GM21381 (cell line): ENCODE results near the gene VPS11.
"Not testable (repeated sequence)": the region's sequence is repeated elsewhere in the genome, so short reads cannot be mapped to it uniquely, and the experiment has no call there.

Experiments used
- ATAC-seq: cut with Tn5 transposase; IDR thresholded peaks from one replicate; pipeline ENCODE4 v1.9.1; 2021; ENCODE audit warnings: mild to moderate bottlenecking, moderate library complexity; ENCODE audit not compliant: unreplicated experiment

Gene VPS11

DNA sequence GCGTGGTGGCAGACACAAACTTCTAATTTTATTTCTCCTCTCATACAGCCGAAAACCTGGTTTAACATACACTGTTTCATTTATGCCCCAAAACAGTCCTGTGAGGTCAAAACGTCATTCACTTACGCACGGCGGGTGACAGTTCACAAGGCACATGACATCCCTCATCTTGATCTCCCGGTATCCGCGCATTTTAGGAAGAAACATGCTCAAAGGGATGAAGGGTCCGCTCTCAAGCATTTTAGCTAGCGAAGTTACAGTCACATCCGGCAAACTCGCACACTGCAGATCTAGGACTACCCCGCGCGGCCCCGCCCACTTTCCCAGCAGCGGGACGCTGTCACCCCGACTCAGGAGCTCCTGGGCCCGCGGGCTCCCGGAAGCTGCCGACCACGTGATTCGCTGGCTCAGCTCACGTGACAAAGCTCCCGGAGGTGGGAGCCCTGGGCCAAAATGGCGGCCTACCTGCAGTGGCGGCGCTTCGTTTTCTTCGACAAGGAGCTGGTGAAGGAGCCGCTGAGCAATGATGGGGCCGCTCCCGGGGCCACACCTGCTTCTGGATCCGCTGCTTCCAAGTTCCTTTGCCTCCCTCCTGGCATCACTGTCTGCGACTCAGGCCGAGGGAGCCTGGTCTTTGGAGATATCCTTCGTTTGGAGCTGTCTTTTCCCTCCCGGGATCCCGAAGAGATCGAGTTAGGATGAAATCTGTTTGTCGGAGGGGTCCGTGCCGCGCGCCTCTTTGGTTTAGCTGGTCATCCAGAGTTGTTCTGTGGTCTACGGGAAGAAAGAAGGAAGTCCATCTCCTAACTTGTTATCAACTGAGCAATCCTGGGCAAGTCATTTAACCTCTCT, at the start of gene VPS11:
VPS11 (plus strand) TSS at position 448 of the 852 bp plus-strand sequence; CDS start at position 454, 6 bp downstream.
- ATAC-seq = peak; percentile 95

- ATAC-seq = peak; percentile 84
Observed at GRCh38 chr11:119018074-119018938, 49.3 kb upstream of the VPS11 start, which contains the start of the genes RPS25 and TRAPPC4. Gene RPS25 (minus strand): TSS chr11:119018343. CDS start chr11:119018284, 59 bp downstream. Gene TRAPPC4 (plus strand): TSS chr11:119018766. CDS start chr11:119018796, 30 bp downstream.

DNA sequence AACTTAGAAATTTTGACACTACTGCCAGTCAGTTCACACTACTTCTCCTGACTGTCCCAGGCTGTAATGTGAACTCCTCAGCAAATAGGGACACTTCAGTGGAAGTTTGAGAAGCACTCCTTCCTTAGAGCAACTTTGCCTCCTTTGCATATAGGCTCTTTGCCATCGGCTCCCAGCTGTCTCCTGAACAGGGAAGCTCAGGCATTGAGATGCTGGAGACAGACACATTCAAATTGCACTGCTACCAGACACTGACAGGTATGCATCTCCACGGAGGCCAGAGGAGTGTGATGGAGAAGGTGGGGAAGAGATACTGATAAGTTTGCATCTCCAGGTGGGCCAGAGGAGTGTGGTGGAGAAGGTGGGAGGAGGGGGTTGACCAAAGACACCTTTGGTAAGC, 47.6 kb upstream of the VPS11 start:
- no peak for ATAC-seq

DNA sequence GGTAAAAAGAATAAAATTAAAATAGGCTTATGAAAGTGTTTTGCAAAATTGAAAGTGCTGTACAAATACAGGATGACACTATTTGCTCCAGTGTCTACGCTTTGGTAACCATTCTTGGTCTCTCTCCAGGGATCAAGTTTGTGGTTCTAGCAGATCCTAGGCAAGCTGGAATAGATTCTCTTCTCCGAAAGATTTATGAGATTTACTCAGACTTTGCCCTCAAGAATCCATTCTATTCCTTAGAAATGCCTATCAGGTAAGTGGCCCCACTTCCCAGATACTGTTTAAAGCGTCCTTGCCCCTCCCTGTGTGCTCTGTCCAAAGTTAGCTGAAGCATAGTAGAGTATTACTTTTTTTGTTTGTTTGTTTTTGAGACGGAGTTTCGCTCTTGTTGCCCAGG, 46.0 kb upstream of the VPS11 start:
- ATAC-seq = no peak

DNA sequence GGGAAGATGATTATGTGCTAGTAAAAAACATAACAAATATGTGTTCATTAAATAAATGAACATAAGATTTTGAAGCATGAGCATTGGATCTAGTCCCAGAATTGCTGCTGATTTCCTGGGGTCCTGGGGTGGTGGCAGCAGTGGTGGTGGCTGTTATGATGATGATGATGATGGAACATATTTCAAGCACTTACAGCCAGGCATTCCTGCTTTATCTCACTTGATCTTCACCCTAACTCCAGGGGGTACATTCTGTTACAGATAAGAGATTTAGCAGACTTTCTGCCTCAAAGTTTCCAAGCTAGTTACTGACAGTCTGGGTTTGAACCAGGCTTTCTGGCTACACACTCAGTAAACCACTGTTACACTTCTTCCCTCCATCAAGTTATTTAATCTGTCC, 43.9 kb upstream of the VPS11 start:
- ATAC-seq = no peak

- no peak for ATAC-seq
Observed at GRCh38 chr11:119024430-119025098, 43.1 kb upstream of the VPS11 start.

- no peak for ATAC-seq
Observed at GRCh38 chr11:119025099-119025473, 42.5 kb upstream of the VPS11 start.

- ATAC-seq = no peak
Observed at GRCh38 chr11:119025541-119025940, 42.1 kb upstream of the VPS11 start.

GRCh38 chr11:119025978-119026766, 41.4 kb upstream of the VPS11 start:
- ATAC-seq = no peak

DNA sequence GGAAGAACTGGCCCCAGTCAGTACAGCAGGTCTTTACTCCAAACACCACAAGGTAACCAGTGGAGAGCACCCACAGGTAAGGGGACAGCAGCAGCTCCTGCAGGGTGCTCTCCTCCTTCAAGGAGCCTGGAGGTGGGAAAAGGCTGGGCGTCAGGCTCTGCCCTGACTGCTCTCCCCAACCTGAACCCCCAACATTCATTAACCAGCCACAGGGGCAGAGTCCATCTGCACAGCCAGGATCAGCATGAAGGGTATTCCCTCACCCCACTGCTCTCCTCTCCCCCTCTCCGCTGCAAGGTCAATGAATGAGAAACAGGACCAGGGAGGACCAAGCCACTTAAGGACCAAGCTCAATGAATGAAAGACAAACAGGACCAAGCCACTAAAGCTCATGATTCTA, 40.6 kb upstream of the VPS11 start:
- no peak for ATAC-seq

GRCh38 chr11:119027561-119028345, 39.9 kb upstream of the VPS11 start:
- ATAC-seq = no peak

DNA sequence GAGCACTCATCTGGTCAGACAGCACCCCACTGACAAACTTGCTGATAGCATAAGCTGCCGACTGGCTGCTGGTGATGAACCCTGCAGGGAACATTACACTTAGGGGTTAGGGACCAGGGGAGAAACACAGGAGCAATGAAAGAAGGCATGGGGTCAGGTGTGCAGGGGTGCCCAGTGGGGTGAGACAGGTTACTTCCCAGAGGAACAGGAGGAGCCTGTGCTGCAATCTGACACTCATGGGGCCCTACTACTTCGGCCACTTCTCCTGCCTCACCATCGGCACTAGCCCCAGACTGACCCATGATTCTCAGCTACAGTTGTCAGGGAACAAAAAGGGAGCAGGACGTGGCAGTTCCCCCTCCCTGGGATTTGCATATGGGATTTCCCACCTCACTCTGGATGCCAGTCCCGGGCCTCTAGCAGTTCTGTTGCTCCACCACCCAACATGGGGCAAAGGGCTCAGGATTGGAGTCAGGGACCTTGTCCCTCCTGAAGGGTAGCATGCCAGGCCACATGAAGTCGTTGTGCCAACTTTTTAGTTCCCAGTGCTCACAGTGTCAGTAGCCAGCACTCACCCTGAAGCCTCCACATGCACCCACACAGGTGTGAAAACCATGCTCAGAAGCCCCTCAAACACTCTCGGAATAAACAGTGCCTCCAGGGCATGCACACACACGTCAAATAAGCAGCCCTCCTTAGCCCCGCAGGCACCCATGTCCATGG, 39.1 kb upstream of the VPS11 start:
- no peak for ATAC-seq

DNA sequence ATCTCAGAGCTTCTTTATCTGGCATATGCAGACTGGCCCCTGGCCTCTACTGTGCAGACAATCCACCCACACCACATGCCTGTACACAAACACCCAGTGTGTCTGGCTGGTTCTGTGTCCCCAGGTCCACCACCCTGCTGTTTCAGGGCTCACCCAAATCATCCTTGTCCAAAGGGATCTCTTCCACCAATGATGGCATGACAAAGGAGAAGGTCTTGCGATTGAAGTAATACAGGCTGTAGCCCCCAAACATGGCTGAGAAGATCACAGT, 38.6 kb upstream of the VPS11 start:
- no peak for ATAC-seq

- ATAC-seq = peak; percentile 4
Observed at GRCh38 chr11:119029340-119030028, 38.1 kb upstream of the VPS11 start.

DNA sequence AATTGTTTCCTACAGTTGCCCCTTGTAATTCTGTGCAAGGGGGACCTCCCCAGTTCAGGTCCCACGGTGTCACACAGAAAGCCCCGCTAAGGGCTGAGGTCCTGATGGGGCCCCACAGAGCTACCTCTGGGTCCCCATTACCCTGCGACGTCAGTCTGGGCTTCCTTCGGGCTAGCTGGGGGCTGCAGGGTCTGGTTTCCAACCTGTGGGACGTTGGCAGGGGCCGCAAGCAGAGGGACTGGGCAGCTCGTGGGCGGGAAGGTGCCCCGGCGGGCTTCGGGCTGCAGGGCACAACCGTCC, 37.6 kb upstream of the VPS11 start:
- peak; percentile 19 for ATAC-seq

GRCh38 chr11:119030329-119031047, 37.1 kb upstream of the VPS11 start, which contains the start of gene SLC37A4:
Gene SLC37A4 (minus strand): TSS chr11:119030877.
- peak; percentile 86 for ATAC-seq

- no peak for ATAC-seq
Observed at GRCh38 chr11:119031912-119032280, 35.7 kb upstream of the VPS11 start.

GRCh38 chr11:119033421-119033820, 34.2 kb upstream of the VPS11 start:
- ATAC-seq = not testable (repeated sequence)
